ENCODE data around the gene CDK8.

CDK8 gene

GRCh38 chr13:26445092-26445491 is 191.2 kb downstream of the CDK8 start:
- TF ChIP-seq CTCF (IDR thresholded peaks at IDR 0.05; ENCODE audit: low read depth, low read length): no peak
- TF ChIP-seq EZH2phosphoT487 (IDR thresholded peaks at IDR 0.05; ENCODE audit: low read depth): no peak
- H3K4me2 ChIP-seq (ENCODE audit: low read length): no peak overlapping the region
- no peaks in the 10 kb centered on the region for H3K36me3 ChIP-seq (replicated peaks; ENCODE audit: low read depth, low read length)
- H3K27me3 ChIP-seq (ENCODE audit: low read depth, low read length): no peaks in the 10 kb centered on the region
- H3K27ac ChIP-seq (ENCODE audit: low read length): no peak overlapping the region
- H3K79me2 ChIP-seq (ENCODE audit: low read length): no peaks in the 10 kb centered on the region
- H3K4me1 ChIP-seq (ENCODE audit: low read length): no peaks in the 10 kb centered on the region
- H2AFZ ChIP-seq (ENCODE audit: low read depth, low read length): no peak overlapping the region
- H3K4me3 ChIP-seq (ENCODE audit: low read length): no peak overlapping the region
- no peak overlapping the region for H3K9ac ChIP-seq (ENCODE audit: low read length)
- H4K20me1 ChIP-seq (ENCODE audit: insufficient read depth, low read length): no peaks in the 10 kb centered on the region
- H3K9me3 ChIP-seq (ENCODE audit: insufficient read depth, low read length): no peaks in the 10 kb centered on the region

- Histone ChIP-seq H3K79me2 (ENCODE audit: low read length) (no peaks in the 10 kb centered on the region), H3K27me3 (ENCODE audit: low read depth, low read length) (no peaks in the 10 kb centered on the region), H3K4me3 (ENCODE audit: low read length) (no peak overlapping the region), H3K4me1 (ENCODE audit: low read length) (no peaks in the 10 kb centered on the region), H3K9ac (ENCODE audit: low read length) (no peak overlapping the region), H3K27ac (ENCODE audit: low read length) (no peak overlapping the region), H3K4me2 (ENCODE audit: low read length) (no peak overlapping the region), H3K9me3 (ENCODE audit: insufficient read depth, low read length) (no peaks in the 10 kb centered on the region), H4K20me1 (ENCODE audit: insufficient read depth, low read length) (no peaks in the 10 kb centered on the region), H3K36me3 (replicated peaks; ENCODE audit: low read depth, low read length) (no peaks in the 10 kb centered on the region), H2AFZ (ENCODE audit: low read depth, low read length) (no peak overlapping the region)
- no peak for TF ChIP-seq CTCF (IDR thresholded peaks at IDR 0.05; ENCODE audit: low read depth, low read length)
- no peak for TF ChIP-seq EZH2phosphoT487 (IDR thresholded peaks at IDR 0.05; ENCODE audit: low read depth)
Measured at GRCh38 chr13:26446751-26447150, 192.8 kb downstream of the CDK8 start.

- Histone ChIP-seq H3K9me3 (ENCODE audit: insufficient read depth, low read length) (no peaks in the 10 kb centered on the region), H3K36me3 (replicated peaks; ENCODE audit: low read depth, low read length) (no peaks in the 10 kb centered on the region), H3K4me2 (ENCODE audit: low read length) (no peak overlapping the region), H3K9ac (ENCODE audit: low read length) (no peak overlapping the region), H3K27me3 (ENCODE audit: low read depth, low read length) (no peaks in the 10 kb centered on the region), H2AFZ (ENCODE audit: low read depth, low read length) (no peak overlapping the region), H3K79me2 (ENCODE audit: low read length) (no peaks in the 10 kb centered on the region), H3K27ac (ENCODE audit: low read length) (no peak overlapping the region), H4K20me1 (ENCODE audit: insufficient read depth, low read length) (no peaks in the 10 kb centered on the region), H3K4me1 (ENCODE audit: low read length) (no peaks in the 10 kb centered on the region), H3K4me3 (ENCODE audit: low read length) (no peak overlapping the region)
- no peak for TF ChIP-seq CTCF (IDR thresholded peaks at IDR 0.05; ENCODE audit: low read depth, low read length)
- TF ChIP-seq EZH2phosphoT487 (IDR thresholded peaks at IDR 0.05; ENCODE audit: low read depth): no peak
Measured at GRCh38 chr13:26448032-26448431, 194.1 kb downstream of the CDK8 start.

GRCh38 chr13:26449063-26449848 is 195.3 kb downstream of the CDK8 start:
- Histone ChIP-seq H3K36me3 (replicated peaks; ENCODE audit: low read depth, low read length) (no peaks in the 10 kb centered on the region), H3K9ac (ENCODE audit: low read length) (no peak overlapping the region), H3K27me3 (ENCODE audit: low read depth, low read length) (no peaks in the 10 kb centered on the region), H2AFZ (ENCODE audit: low read depth, low read length) (no peak overlapping the region), H3K79me2 (ENCODE audit: low read length) (no peaks in the 10 kb centered on the region), H3K9me3 (ENCODE audit: insufficient read depth, low read length) (no peaks in the 10 kb centered on the region), H3K4me3 (ENCODE audit: low read length) (no peak overlapping the region), H3K27ac (ENCODE audit: low read length) (no peak overlapping the region), H3K4me1 (ENCODE audit: low read length) (no peaks in the 10 kb centered on the region), H3K4me2 (ENCODE audit: low read length) (no peak overlapping the region), H4K20me1 (ENCODE audit: insufficient read depth, low read length) (no peaks in the 10 kb centered on the region)
- no peak for TF ChIP-seq EZH2phosphoT487 (IDR thresholded peaks at IDR 0.05; ENCODE audit: low read depth)
- TF ChIP-seq CTCF (IDR thresholded peaks at IDR 0.05; ENCODE audit: low read depth, low read length): no peak
